Posterior cingulate gyrus (tissue), 11 donors: ENCODE measurements around the gene RIPPLY3.
A peak's percentile ranks its signal among the peaks of the same experiment; 100 is the strongest.

Experiments used
- DNase-seq, 10 donors: peaks; one replicate each; pipeline versions ENCODE4 v3.0.0 to v3.0.0-alpha.2; 2020 to 2021; ENCODE audit warnings: mixed read lengths in 3 of 10
- intact Hi-C: fragments of 100-400 bp; cut with DNase I; formaldehyde crosslinking; loops from one replicate; pipeline ENCODE4 v1.15.1; 2023

The RIPPLY3 gene

GRCh38 chr21:37055271-37055855, 48.9 kb downstream of the RIPPLY3 start:
- intact Hi-C loops, result no loop called here

GRCh38 chr21:37057614-37058013, 51.1 kb downstream of the RIPPLY3 start:
- intact Hi-C loops, result no loop called here
- DNase-seq, result no peak

More at GRCh38 chr21:37055271-37055855, 48.9 kb downstream of the RIPPLY3 start:
- DNase-seq, result no peak

- DNase-seq, result no peak
- intact Hi-C loops, result no loop called here
Measured at GRCh38 chr21:37058261-37058660, 51.8 kb downstream of the RIPPLY3 start.

GRCh38 chr21:37059181-37059580, 52.7 kb downstream of the RIPPLY3 start:
- DNase-seq, result no peak
- intact Hi-C loops, result no loop called here

- DNase-seq, result peak in 6 of 10 donors; percentile 48 to 93 (median 52)
- intact Hi-C loops, result no loop called here
Measured at GRCh38 chr21:37060296-37060695, 53.8 kb downstream of the RIPPLY3 start.

GRCh38 chr21:37061926-37062592, 55.6 kb downstream of the RIPPLY3 start:
- DNase-seq, result no peak
- intact Hi-C loops, result no loop called here

- intact Hi-C loops, result no loop called here
- no peak for DNase-seq
Measured at GRCh38 chr21:37062593-37062935, 56.1 kb downstream of the RIPPLY3 start.

- intact Hi-C loops, result no loop called here
- DNase-seq, result no peak
Measured at GRCh38 chr21:37063433-37063832, 56.9 kb downstream of the RIPPLY3 start.

- intact Hi-C loops, result no loop called here
- DNase-seq, result no peak
Measured at GRCh38 chr21:37064841-37065240, 58.3 kb downstream of the RIPPLY3 start.

GRCh38 chr21:37065561-37066177, 59.2 kb downstream of the RIPPLY3 start:
- DNase-seq, result peak in 1 of 10 donors; percentile 48
- intact Hi-C loops, result no loop called here
